OCI-LY7 (cell line): Measurements from ENCODE around the gene NTRK3. TPM values are rescaled to one million over a fixed set of nuclear protein-coding genes. Genes with fewer than 3 reads are reported as not detected.

Source experiments
- BruUV-seq: library from RNA; stranded (reverse); fragments of 400-500 nt; replicated peaks from 2 replicates; lab custom pipeline; 2021; lab: Mats Ljungman, UMichigan
- CTCF ChIA-PET: fragments of 300-600 bp; sonication (Branson Sonifier 250); formaldehyde crosslinking; loops from one replicate; lab custom pipeline; 2022; ENCODE audit warnings: antibody characterized with exemption; ENCODE audit not compliant: unreplicated experiment; lab: Charles Lee
- POLR2A ChIA-PET: fragments of 300-600 bp; sonication (Branson Sonifier 250); formaldehyde crosslinking; loops from one replicate; lab custom pipeline; 2022; ENCODE audit warnings: antibody characterized with exemption; lab: Charles Lee
- DNase-seq: peaks from one replicate; pipeline ENCODE4 v3.0.0-alpha.2; 2015; ENCODE audit warnings: low spot score
- H2AFZ ChIP-seq: fragments of 200-600 bp; sonication (generic), shearing (Covaris generic); 2 replicates; pipeline ENCODE4 v1.6.1; 2014; ENCODE audit warnings: mild to moderate bottlenecking, antibody characterized with exemption, low read length, moderate library complexity
- H3K27ac ChIP-seq: fragments of 200-600 bp; sonication (generic); 2 replicates; pipeline ENCODE4 v1.5.1; 2014; ENCODE audit warnings: mixed run types, low read depth, mild to moderate bottlenecking, moderate library complexity, low read length, inconsistent platforms; ENCODE audit not compliant: poor library complexity, severe bottlenecking
- H3K36me3 ChIP-seq: fragments of 200-600 bp; sonication (generic); 2 replicates; pipeline ENCODE4 v1.6.1; 2014; ENCODE audit warnings: mild to moderate bottlenecking, antibody characterized with exemption, low read length, moderate library complexity, mixed read lengths; ENCODE audit not compliant: insufficient read depth
- H3K4me1 ChIP-seq: fragments of 200-600 bp; sonication (generic); 2 replicates; pipeline ENCODE4 v1.5.1; 2014; ENCODE audit warnings: mild to moderate bottlenecking, low read length; ENCODE audit not compliant: insufficient read depth, poor library complexity, severe bottlenecking
- H3K4me2 ChIP-seq: fragments of 200-600 bp; sonication (generic); 2 replicates; pipeline ENCODE4 v1.6.1; 2014; ENCODE audit warnings: mild to moderate bottlenecking, low read length
- H3K4me3 ChIP-seq: fragments of 200-600 bp; sonication (generic); 2 replicates; pipeline ENCODE4 v1.5.1; 2014; ENCODE audit warnings: mild to moderate bottlenecking, low read depth, low read length; ENCODE audit not compliant: poor library complexity, severe bottlenecking
- H3K79me2 ChIP-seq: fragments of 200-600 bp; sonication (generic); 2 replicates; pipeline ENCODE4 v1.6.1; 2016; ENCODE audit warnings: low read depth, mild to moderate bottlenecking, low read length, moderate library complexity, mixed read lengths; ENCODE audit not compliant: insufficient read depth
- H3K9me2 ChIP-seq: fragments of 200-600 bp; sonication (generic); 2 replicates; pipeline ENCODE4 v1.6.1; 2016; ENCODE audit warnings: mild to moderate bottlenecking, low read length, mixed read lengths; ENCODE audit not compliant: insufficient read depth
- H3K9me3 ChIP-seq: fragments of 200-600 bp; sonication (generic); 2 replicates; pipeline ENCODE4 v1.6.1; 2014; ENCODE audit warnings: mild to moderate bottlenecking, mixed run types, low read length, mixed read lengths
- H4K20me1 ChIP-seq: fragments of 200-600 bp; sonication (generic); 2 replicates; pipeline ENCODE4 v1.6.1; 2014; ENCODE audit warnings: mild to moderate bottlenecking, antibody characterized with exemption, low read length, moderate library complexity, mixed read lengths; ENCODE audit not compliant: insufficient read depth
- CTCF ChIP-seq: fragments of 200-600 bp; sonication (generic); conservative IDR thresholded peaks from 2 replicates; pipeline ENCODE4 v1.5.1; 2014; ENCODE audit warnings: mild to moderate bottlenecking, antibody characterized with exemption, low read length, moderate library complexity, mixed read lengths
- EZH2phosphoT487 ChIP-seq: fragments of 200-600 bp; sonication (generic); IDR thresholded peaks from 2 replicates; pipeline ENCODE4 v1.6.1; 2018; ENCODE audit warnings: low read depth, borderline replicate concordance, mild to moderate bottlenecking, mixed run types, antibody characterized with exemption, low read length, moderate library complexity, mixed read lengths
- intact Hi-C: fragments of 100-400 bp; cut with micrococcal nuclease; formaldehyde crosslinking; loops from one replicate; pipeline ENCODE4 v1.10.0; 2022; ENCODE audit not compliant: unreplicated experiment
- total RNA-seq, 2 experiments: library from RNA; depleted of rRNA in 1 of 2; stranded (reverse); fragments of >200 nt in 1 of 2; shearing (Covaris generic) in 1 of 2; gene quantifications; 2 replicates each; pipeline ENCODE4 v1.2.3, GENCODE V29; 2014 to 2022

The NTRK3 gene
- total RNA-seq, 2 experiments from 2014 or later: 0.50 to 2.5 TPM

DNA sequence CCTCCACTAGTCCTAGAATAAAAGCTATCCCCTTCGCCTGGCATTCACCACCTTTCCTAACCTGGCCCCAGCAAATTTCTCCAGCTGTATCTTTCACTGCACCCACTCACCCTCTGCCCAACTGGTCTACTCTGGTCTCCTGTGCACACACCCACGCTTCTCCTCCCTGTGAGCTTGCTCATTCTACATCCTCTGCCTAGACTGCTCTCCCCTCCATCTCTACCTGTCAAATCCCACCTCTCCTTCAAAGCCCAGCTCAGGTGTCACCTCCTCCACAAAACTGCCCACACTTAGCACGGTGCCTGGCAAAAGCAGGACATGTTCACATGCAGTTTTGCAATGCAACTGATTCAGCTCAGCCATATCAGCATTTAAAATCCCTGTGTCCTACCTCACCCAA is 45.8 kb upstream of the NTRK3 start:
- Histone ChIP-seq H3K9me3 (no peaks in the 10 kb centered on the region), H3K27ac (no peak overlapping the region), H3K4me1 (no peaks in the 10 kb centered on the region), H3K4me2 (no peak overlapping the region), H3K36me3 (no peaks in the 10 kb centered on the region), H2AFZ (no peak overlapping the region), H3K79me2 (no peaks in the 10 kb centered on the region), H3K9me2 (no peaks in the 10 kb centered on the region), H3K4me3 (no peak overlapping the region), H4K20me1 (no peaks in the 10 kb centered on the region)
- intact Hi-C loops: no loop called here
- TF ChIP-seq EZH2phosphoT487 (no peak), CTCF (no peak)
- POLR2A ChIA-PET: interaction anchor here (0.6 to 1.1 kb wide), 2 partner anchors 14 to 229 kb away, joined by 3 read pairs; no protein-coding TSS in a partner anchor
- no peak for DNase-seq
- CTCF ChIA-PET: interaction anchor here (0.5 kb wide), 1 partner anchor 10 kb away, joined by 3 read pairs; no protein-coding TSS in a partner anchor
- no TSS peak for BruUV-seq

DNA sequence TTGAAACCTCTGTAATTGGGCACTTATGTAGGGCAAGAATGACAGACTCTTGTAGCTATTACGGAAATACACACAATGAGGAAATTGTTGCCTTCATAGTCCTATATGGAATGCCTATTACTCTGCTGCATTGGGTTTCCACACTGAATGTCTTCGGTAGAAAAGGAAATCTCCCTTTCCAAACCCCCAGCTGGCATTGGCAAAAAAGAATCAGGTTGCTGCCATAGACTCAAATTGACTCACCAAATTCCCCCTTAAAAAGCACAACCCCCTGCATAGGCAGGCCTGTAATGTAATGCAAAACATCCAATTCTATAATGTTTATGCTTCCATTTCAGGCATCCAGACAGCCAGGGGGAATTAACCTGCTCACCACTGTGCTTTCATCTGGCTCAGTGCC is 44.8 kb upstream of the NTRK3 start:
- CTCF ChIA-PET: no interaction called here
- no TSS peak for BruUV-seq
- DNase-seq: no peak

More for the DNA sequence above, 44.8 kb upstream of the NTRK3 start:
- no peak overlapping the region for H3K4me2 ChIP-seq
- no peaks in the 10 kb centered on the region for H3K4me1 ChIP-seq
- H3K4me3 ChIP-seq: no peak overlapping the region
- POLR2A ChIA-PET: interaction anchor here (0.6 kb wide), 1 partner anchor 662 kb away, joined by 3 read pairs; no protein-coding TSS in a partner anchor
- intact Hi-C loops: no loop called here
- H3K36me3 ChIP-seq: no peaks in the 10 kb centered on the region
- no peaks in the 10 kb centered on the region for H3K9me2 ChIP-seq
- H2AFZ ChIP-seq: no peak overlapping the region
- no peaks in the 10 kb centered on the region for H3K9me3 ChIP-seq
- H4K20me1 ChIP-seq: no peaks in the 10 kb centered on the region
- H3K79me2 ChIP-seq: no peaks in the 10 kb centered on the region
- H3K27ac ChIP-seq: no peak overlapping the region
- TF ChIP-seq CTCF (no peak), EZH2phosphoT487 (no peak)
